ENCODE measurements around the gene FKBP3. TPM values are rescaled to one million over a fixed set of nuclear protein-coding genes. Genes with fewer than 3 reads are reported as not detected.

The FKBP3 gene
- total RNA-seq, 1 experiment from 2014 or later = 53.5 TPM

DNA sequence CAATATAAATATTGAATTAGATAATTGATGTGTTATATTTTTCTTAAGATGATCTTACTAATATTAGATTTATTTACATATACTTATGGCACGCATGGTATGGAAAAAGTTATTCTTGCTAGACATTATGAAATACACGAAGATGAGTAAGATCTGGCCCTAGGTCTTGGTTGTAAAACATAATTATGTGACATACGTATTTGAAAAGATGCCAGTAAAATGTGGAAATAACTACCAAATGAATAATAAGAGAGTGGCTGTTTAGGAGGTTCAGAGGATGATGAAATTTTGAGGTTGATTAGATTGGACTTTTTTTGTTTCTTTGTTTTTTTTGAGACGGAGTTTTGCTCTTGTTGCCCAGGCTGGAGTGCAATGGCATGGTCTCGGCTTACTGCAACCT, 42.8 kb upstream of the FKBP3 start:
- Histone ChIP-seq H3K4me1 (replicated peaks; ENCODE audit: insufficient read depth) (no peaks in the 10 kb centered on the region), H3F3A (ENCODE audit: insufficient read depth, low read depth) (no peaks in the 10 kb centered on the region), H3K4me3 (no peak overlapping the region), H3K9me2 (ENCODE audit: insufficient read depth) (no peaks in the 10 kb centered on the region), H3K4me2 (no peak overlapping the region), H3K36me3 (ENCODE audit: low read depth) (0 out of 2 replicates have a peak, but pooled peaks cover 3% of the 10 kb centered on the region), H3K9me3 (ENCODE audit: insufficient read depth, low read depth) (no peaks in the 10 kb centered on the region), H3K79me2 (ENCODE audit: low read depth) (no peaks in the 10 kb centered on the region), H3K27me3 (ENCODE audit: insufficient read depth, low read depth) (no peaks in the 10 kb centered on the region), H2AFZ (no peak overlapping the region), H4K20me1 (ENCODE audit: insufficient read depth) (no peaks in the 10 kb centered on the region), H3K27ac (no peak overlapping the region)
- ChIA-PET CTCF (no interaction called here), POLR2A (ENCODE audit: unreplicated experiment) (no interaction called here)
- no peak for TF ChIP-seq EZH2 (IDR thresholded peaks at IDR 0.05; ENCODE audit: low read depth)
- TF ChIP-seq, protein P1, sequence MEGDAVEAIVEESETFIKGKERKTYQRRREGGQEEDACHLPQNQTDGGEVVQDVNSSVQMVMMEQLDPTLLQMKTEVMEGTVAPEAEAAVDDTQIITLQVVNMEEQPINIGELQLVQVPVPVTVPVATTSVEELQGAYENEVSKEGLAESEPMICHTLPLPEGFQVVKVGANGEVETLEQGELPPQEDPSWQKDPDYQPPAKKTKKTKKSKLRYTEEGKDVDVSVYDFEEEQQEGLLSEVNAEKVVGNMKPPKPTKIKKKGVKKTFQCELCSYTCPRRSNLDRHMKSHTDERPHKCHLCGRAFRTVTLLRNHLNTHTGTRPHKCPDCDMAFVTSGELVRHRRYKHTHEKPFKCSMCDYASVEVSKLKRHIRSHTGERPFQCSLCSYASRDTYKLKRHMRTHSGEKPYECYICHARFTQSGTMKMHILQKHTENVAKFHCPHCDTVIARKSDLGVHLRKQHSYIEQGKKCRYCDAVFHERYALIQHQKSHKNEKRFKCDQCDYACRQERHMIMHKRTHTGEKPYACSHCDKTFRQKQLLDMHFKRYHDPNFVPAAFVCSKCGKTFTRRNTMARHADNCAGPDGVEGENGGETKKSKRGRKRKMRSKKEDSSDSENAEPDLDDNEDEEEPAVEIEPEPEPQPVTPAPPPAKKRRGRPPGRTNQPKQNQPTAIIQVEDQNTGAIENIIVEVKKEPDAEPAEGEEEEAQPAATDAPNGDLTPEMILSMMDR (conservative IDR thresholded peaks at IDR 0.05) = no peak
- no TSS peak for BruUV-seq (replicated peaks)
- no peak for DNase-seq
- intact Hi-C loops (cut with micrococcal nuclease; ENCODE audit: unreplicated experiment) = no loop called here

DNA sequence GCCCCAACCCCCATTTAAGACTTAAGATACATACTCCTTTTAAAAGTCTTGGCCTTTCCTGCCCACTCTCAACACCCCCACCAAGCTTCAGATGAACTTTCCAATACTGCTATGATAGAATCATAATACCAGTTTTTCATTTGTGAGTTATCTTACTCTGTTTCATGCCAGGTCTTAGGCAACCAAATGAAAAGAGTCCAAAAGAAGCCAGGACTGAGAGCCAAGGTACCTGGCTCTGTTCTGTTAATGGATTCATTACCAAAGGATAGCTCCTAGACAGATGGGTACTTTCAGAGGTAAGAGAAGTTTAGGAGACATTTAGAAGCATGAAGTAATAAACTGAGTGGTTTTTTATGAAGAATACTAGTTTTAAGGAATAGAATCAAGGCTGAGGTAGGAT, 35.6 kb upstream of the FKBP3 start:
- Histone ChIP-seq H3K79me2 (ENCODE audit: low read depth) (no peaks in the 10 kb centered on the region), H3K4me1 (replicated peaks; ENCODE audit: insufficient read depth) (no peaks in the 10 kb centered on the region), H3K4me2 (no peak overlapping the region), H3K27me3 (ENCODE audit: insufficient read depth, low read depth) (no peaks in the 10 kb centered on the region), H3K4me3 (no peak overlapping the region), H3K36me3 (ENCODE audit: low read depth) (no peaks in the 10 kb centered on the region), H3K9me2 (ENCODE audit: insufficient read depth) (no peaks in the 10 kb centered on the region), H2AFZ (no peak overlapping the region), H3F3A (ENCODE audit: insufficient read depth, low read depth) (no peaks in the 10 kb centered on the region), H4K20me1 (ENCODE audit: insufficient read depth) (no peaks in the 10 kb centered on the region), H3K27ac (no peak overlapping the region), H3K9me3 (ENCODE audit: insufficient read depth, low read depth) (no peaks in the 10 kb centered on the region)
- intact Hi-C loops (cut with micrococcal nuclease; ENCODE audit: unreplicated experiment) = no loop called here
- no peak for TF ChIP-seq EZH2 (IDR thresholded peaks at IDR 0.05; ENCODE audit: low read depth)
- TF ChIP-seq, protein P1 (conservative IDR thresholded peaks at IDR 0.05) = no peak
- CTCF ChIA-PET = interaction anchor here (0.6 kb wide), 2 partner anchors 34 to 894 kb away, joined by 3 to 4 read pairs; no protein-coding TSS in a partner anchor
- no peak for DNase-seq
- no TSS peak for BruUV-seq (replicated peaks)
- POLR2A ChIA-PET (ENCODE audit: unreplicated experiment) = no interaction called here

DNA sequence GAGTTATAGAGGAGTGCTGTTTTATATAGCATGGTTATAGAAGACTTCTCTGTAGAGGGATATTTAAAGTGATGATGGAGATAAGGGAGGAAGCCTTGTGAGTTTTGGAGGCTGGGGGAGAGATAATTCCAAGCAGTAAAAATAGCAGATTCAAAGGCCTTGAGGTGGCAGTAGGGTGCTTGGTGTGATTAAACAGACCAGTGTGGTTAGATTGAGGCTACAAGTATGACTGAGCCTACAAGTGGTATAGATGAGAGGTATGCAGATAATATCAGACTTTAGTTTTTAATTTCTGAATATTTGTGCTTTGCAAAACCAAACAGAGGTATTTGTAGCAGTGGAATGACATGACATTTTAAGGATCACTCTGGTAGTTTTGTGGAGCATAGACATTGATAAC, 21.8 kb upstream of the FKBP3 start:
- H3K27ac ChIP-seq = no peak overlapping the region
- H3K4me3 ChIP-seq = no peak overlapping the region
- H3F3A ChIP-seq (ENCODE audit: insufficient read depth, low read depth) = 0 out of 2 replicates have a peak, but pooled peaks cover 3% of the 10 kb centered on the region
- BruUV-seq (replicated peaks) = no TSS peak
- ChIA-PET CTCF (no interaction called here), POLR2A (ENCODE audit: unreplicated experiment) (no interaction called here)
- intact Hi-C loops (cut with micrococcal nuclease; ENCODE audit: unreplicated experiment) = no loop called here
- H3K9me2 ChIP-seq (ENCODE audit: insufficient read depth) = no peaks in the 10 kb centered on the region
- no peak overlapping the region for H3K4me2 ChIP-seq
- TF ChIP-seq, protein P1 (conservative IDR thresholded peaks at IDR 0.05) = no peak
- no peak for TF ChIP-seq EZH2 (IDR thresholded peaks at IDR 0.05; ENCODE audit: low read depth)
- no peaks in the 10 kb centered on the region for H3K4me1 ChIP-seq (replicated peaks; ENCODE audit: insufficient read depth)
- no peaks in the 10 kb centered on the region for H3K27me3 ChIP-seq (ENCODE audit: insufficient read depth, low read depth)
- no peaks in the 10 kb centered on the region for H4K20me1 ChIP-seq (ENCODE audit: insufficient read depth)
- no peaks in the 10 kb centered on the region for H3K36me3 ChIP-seq (ENCODE audit: low read depth)
- no peak overlapping the region for H2AFZ ChIP-seq
- no peak for DNase-seq
- H3K9me3 ChIP-seq (ENCODE audit: insufficient read depth, low read depth) = no peaks in the 10 kb centered on the region
- no peaks in the 10 kb centered on the region for H3K79me2 ChIP-seq (ENCODE audit: low read depth)
